Gastroesophageal sphincter (tissue), 3 donors: ENCODE results near the gene LARGE1.

Experiments
- POLR2AphosphoS5 ChIP-seq: sonication (generic); formaldehyde crosslinking; IDR thresholded peaks from one replicate; pipeline ENCODE4 v1.6.1; 2017; ENCODE audit warnings: antibody characterized with exemption
- TF ChIP-seq, protein P1 (sequence below), 4 experiments: fragments of 200-600 bp in 2 of 4; fragments of 450-650 bp in 2 of 4; sonication (generic) in 1 of 4; IDR thresholded peaks; one replicate each; pipeline ENCODE4 v1.5.1; 2017 to 2019; ENCODE audit warnings: antibody characterized with exemption in 4 of 4, mild to moderate bottlenecking in 2 of 4, moderate library complexity in 2 of 4

DNA sequence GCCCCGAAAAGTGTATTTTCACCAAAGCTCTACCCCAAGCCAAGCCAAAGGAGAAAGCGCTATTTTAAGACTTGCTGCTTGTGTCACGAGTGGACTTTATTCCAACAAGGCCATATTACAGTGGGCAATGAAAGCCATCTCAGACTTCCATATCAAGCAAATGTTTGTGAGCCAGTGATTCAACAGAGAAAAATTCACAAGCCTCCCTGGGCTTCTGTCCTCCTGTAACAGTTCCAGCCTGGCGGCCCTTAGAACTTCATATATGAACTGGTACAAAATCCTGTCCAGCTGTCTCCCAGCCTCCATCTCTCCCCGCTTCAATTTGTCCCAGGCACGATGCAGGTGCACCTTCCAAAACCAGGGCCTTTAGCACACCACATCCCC is 11.2 kb downstream of the LARGE1 start:
- TF ChIP-seq, protein P1, sequence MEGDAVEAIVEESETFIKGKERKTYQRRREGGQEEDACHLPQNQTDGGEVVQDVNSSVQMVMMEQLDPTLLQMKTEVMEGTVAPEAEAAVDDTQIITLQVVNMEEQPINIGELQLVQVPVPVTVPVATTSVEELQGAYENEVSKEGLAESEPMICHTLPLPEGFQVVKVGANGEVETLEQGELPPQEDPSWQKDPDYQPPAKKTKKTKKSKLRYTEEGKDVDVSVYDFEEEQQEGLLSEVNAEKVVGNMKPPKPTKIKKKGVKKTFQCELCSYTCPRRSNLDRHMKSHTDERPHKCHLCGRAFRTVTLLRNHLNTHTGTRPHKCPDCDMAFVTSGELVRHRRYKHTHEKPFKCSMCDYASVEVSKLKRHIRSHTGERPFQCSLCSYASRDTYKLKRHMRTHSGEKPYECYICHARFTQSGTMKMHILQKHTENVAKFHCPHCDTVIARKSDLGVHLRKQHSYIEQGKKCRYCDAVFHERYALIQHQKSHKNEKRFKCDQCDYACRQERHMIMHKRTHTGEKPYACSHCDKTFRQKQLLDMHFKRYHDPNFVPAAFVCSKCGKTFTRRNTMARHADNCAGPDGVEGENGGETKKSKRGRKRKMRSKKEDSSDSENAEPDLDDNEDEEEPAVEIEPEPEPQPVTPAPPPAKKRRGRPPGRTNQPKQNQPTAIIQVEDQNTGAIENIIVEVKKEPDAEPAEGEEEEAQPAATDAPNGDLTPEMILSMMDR (IDR thresholded peaks at IDR 0.05), result no peak
- peak; percentile 30 for TF ChIP-seq POLR2AphosphoS5
